Gastrocnemius medialis (tissue), 4 donors: ENCODE data around the gene TMEM87A. TPM values are rescaled to one million over a fixed set of nuclear protein-coding genes. Genes with fewer than 3 reads are reported as not detected.

Experiments
- ATAC-seq, 2 donors: fragments of 150-250 bp; one replicate each; pipeline ENCODE4 v1.9.1; 2016
- DNase-seq, 2 donors: peaks; one replicate each; pipeline ENCODE4 v3.0.0-alpha.2; 2019
- H3K27ac ChIP-seq, 4 donors: fragments of 200-600 bp; sonication (generic); 1 replicate in 1 of 4; 2 replicates in 3 of 4; pipeline ENCODE4 v1.5.1; 2016 to 2018; ENCODE audit warnings: mild to moderate bottlenecking in 2 of 4, moderate library complexity in 1 of 4
- H3K27me3 ChIP-seq, 3 donors: fragments of 200-600 bp; sonication (generic) in 2 of 3; 1 replicate in 1 of 3; 2 replicates in 2 of 3; pipeline versions ENCODE4 v1.5.1 to v1.6.0; 2016 to 2019; ENCODE audit warnings: mild to moderate bottlenecking in 1 of 3, moderate library complexity in 1 of 3
- H3K36me3 ChIP-seq, 2 donors: fragments of 200-600 bp; sonication (generic) in 1 of 2; one replicate each; pipeline ENCODE4 v1.5.1; 2017 to 2018
- H3K4me1 ChIP-seq, 2 donors: fragments of 200-600 bp; sonication (generic) in 1 of 2; one replicate each; pipeline ENCODE4 v1.5.1; 2016 to 2017; ENCODE audit warnings: mild to moderate bottlenecking in 2 of 2
- H3K4me3 ChIP-seq, 4 donors: fragments of 200-600 bp; sonication (generic) in 3 of 4; 1 replicate in 1 of 4; 2 replicates in 3 of 4; pipeline ENCODE4 v1.5.1; 2016 to 2019; ENCODE audit warnings: mild to moderate bottlenecking in 2 of 4
- H3K9me3 ChIP-seq, 3 donors: fragments of 200-600 bp; sonication (generic) in 2 of 3; 1 replicate in 1 of 3; 2 replicates in 2 of 3; pipeline ENCODE4 v1.5.1; 2016 to 2019
- POLR2A ChIP-seq, 2 donors: fragments of 450-650 bp; IDR thresholded peaks; one replicate each; pipeline ENCODE4 v1.6.1; 2017; ENCODE audit warnings: antibody characterized with exemption in 2 of 2, mild to moderate bottlenecking in 2 of 2, moderate library complexity in 2 of 2
- in situ Hi-C, 4 donors: fragments of 200-750 bp; cut with MboI; loops; one replicate each; pipeline versions ENCODE4 v1.15.0 to v1.8.0; 2017; ENCODE audit warnings: low sequenced_read_pairs in 4 of 4
- intact Hi-C: fragments of 100-400 bp; cut with DNase I; formaldehyde crosslinking; loops from one replicate; pipeline ENCODE4 v1.15.1; 2023; ENCODE audit warnings: low total_unique reads
- total RNA-seq, 4 donors: library from RNA; depleted of rRNA; stranded (reverse); fragments of >200 nt; gene quantifications; one replicate each; pipeline versions ENCODE4 v1.1.0 to v1.2.3, GENCODE V29; 2016
- TF ChIP-seq, protein P1 (sequence below), 5 experiments: fragments of 450-650 bp in 3 of 5; fragments of 200-600 bp in 2 of 5; sonication (generic) in 2 of 5; IDR thresholded peaks in 4 of 5; conservative IDR thresholded peaks in 1 of 5; 1 replicate in 4 of 5; 2 replicates in 1 of 5; pipeline ENCODE4 v1.5.1; 2016 to 2019; ENCODE audit warnings: antibody characterized with exemption in 5 of 5, mild to moderate bottlenecking in 3 of 5, moderate library complexity in 3 of 5

Gene TMEM87A
- total RNA-seq, 4 donors from 2014 or later, result 29.4 to 67.6 (median 37.4) TPM

DNA sequence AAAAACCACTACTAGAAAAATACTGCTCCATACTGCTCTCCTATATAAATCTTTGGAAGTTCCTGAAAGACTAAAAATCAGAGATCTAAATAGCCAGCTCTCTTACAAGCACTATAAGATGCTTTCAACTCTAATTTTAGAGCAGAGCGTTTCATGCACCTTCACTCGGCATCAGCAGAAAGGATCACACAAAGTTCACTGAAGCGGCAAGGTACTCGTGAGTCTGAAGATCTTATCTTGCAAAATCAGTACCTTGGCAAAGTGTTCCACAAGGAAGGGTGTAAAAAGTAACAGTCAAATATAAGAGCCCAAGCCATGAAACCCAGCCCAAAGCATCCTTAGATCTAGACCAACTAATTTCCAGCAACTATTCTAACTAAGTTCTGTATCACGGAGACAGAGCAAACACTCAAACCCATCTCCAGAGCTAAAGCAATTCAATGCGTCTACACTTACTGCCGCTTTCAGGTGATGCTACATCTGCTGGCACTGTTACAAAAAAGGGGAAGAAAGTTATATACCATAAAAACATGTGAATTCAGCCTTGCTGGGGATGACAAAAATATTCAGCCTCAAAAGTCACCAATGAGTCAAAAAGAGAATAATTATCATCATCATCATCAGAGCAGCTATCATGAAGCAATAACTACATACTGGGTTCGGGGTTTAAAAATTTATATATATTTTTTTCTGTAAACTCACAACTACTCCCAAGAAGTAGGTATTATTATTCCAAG, 81.5 kb downstream of the TMEM87A start:
- Histone ChIP-seq H3K27ac (no peak overlapping the region), H3K9me3 (no peaks in the 10 kb centered on the region), H3K27me3 (no peaks in the 10 kb centered on the region), H3K4me3 (no peak overlapping the region), H3K36me3 (peaks cover 0 to 42% of the 10 kb centered on the region in 2 donors), H3K4me1 (no peaks in the 10 kb centered on the region)
- no peak for TF ChIP-seq POLR2A (IDR thresholded peaks at IDR 0.05)
- TF ChIP-seq, protein P1, sequence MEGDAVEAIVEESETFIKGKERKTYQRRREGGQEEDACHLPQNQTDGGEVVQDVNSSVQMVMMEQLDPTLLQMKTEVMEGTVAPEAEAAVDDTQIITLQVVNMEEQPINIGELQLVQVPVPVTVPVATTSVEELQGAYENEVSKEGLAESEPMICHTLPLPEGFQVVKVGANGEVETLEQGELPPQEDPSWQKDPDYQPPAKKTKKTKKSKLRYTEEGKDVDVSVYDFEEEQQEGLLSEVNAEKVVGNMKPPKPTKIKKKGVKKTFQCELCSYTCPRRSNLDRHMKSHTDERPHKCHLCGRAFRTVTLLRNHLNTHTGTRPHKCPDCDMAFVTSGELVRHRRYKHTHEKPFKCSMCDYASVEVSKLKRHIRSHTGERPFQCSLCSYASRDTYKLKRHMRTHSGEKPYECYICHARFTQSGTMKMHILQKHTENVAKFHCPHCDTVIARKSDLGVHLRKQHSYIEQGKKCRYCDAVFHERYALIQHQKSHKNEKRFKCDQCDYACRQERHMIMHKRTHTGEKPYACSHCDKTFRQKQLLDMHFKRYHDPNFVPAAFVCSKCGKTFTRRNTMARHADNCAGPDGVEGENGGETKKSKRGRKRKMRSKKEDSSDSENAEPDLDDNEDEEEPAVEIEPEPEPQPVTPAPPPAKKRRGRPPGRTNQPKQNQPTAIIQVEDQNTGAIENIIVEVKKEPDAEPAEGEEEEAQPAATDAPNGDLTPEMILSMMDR (IDR thresholded peaks at IDR 0.05 in 4 of 5, conservative IDR thresholded peaks at IDR 0.05 in 1 of 5), result no peak
- in situ Hi-C loops, result no loop called here
- DNase-seq (no peak), ATAC-seq (no peak)
- intact Hi-C loops, result loop anchor here (10.0 kb wide), 1 partner anchor 123 kb away; no protein-coding TSS in a partner anchor

GRCh38 chr15:42190370-42190769, 82.9 kb downstream of the TMEM87A start:
- Histone ChIP-seq H3K27me3 (no peaks in the 10 kb centered on the region), H3K4me1 (no peaks in the 10 kb centered on the region), H3K36me3 (peaks cover 0 to 56% of the 10 kb centered on the region in 2 donors), H3K9me3 (no peaks in the 10 kb centered on the region), H3K4me3 (no peak overlapping the region), H3K27ac (no peak overlapping the region)
- ATAC-seq, result no peak
- no peak for TF ChIP-seq POLR2A (IDR thresholded peaks at IDR 0.05)
- TF ChIP-seq, protein P1 (IDR thresholded peaks at IDR 0.05 in 4 of 5, conservative IDR thresholded peaks at IDR 0.05 in 1 of 5), result no peak
- no peak for DNase-seq
- intact Hi-C loops (loop anchor here (10.0 kb wide), 1 partner anchor 124 kb away; no protein-coding TSS in a partner anchor), in situ Hi-C loops (no loop called here)

GRCh38 chr15:42185801-42186200, 87.4 kb downstream of the TMEM87A start:
- Histone ChIP-seq H3K36me3 (peaks cover 0 to 94% of the 10 kb centered on the region in 2 donors), H3K27me3 (no peaks in the 10 kb centered on the region), H3K4me3 (no peak overlapping the region), H3K27ac (no peak overlapping the region), H3K9me3 (no peaks in the 10 kb centered on the region), H3K4me1 (no peaks in the 10 kb centered on the region)
- in situ Hi-C loops, result no loop called here
- ATAC-seq (no peak), DNase-seq (no peak)
- intact Hi-C loops, result loop anchor here (10.0 kb wide), 1 partner anchor 61 kb away; no protein-coding TSS in a partner anchor
- no peak for TF ChIP-seq POLR2A (IDR thresholded peaks at IDR 0.05)
- TF ChIP-seq, protein P1 (IDR thresholded peaks at IDR 0.05 in 4 of 5, conservative IDR thresholded peaks at IDR 0.05 in 1 of 5), result no peak

DNA sequence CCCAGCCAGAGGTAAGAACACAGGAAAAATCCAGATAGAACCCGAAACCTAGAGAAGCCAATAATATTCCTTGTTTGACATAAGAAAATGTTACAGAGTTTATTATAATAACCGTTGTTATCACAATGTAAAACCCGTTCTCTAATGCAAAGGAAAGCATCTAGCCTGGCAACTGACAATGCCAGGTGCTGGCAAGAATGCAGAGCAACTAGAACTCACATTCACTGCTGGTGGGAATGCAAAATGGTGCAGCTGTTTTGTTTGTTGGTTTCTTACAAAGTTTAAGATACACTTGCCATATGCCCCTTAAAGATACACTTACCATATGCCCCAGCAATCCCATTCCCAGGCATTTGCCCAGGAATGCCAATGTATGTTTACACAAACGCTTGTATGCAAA, 88.5 kb downstream of the TMEM87A start:
- intact Hi-C loops, result loop anchor here (5.0 to 10.0 kb wide), 2 partner anchors 60 to 347 kb away; partner anchors contain the start of gene PLA2G4B
- Histone ChIP-seq H3K36me3 (peaks cover 0 to 84% of the 10 kb centered on the region in 2 donors), H3K4me3 (no peak overlapping the region), H3K4me1 (no peaks in the 10 kb centered on the region), H3K9me3 (no peaks in the 10 kb centered on the region), H3K27ac (no peak overlapping the region), H3K27me3 (no peaks in the 10 kb centered on the region)
- no peak for DNase-seq
- no peak for TF ChIP-seq POLR2A (IDR thresholded peaks at IDR 0.05)
- TF ChIP-seq, protein P1 (IDR thresholded peaks at IDR 0.05 in 4 of 5, conservative IDR thresholded peaks at IDR 0.05 in 1 of 5), result no peak
- no peak for ATAC-seq
- in situ Hi-C loops, result no loop called here
